GM19455 (cell line): Measurements from ENCODE around the gene SLC26A4.

Source experiments
- ATAC-seq: cut with Tn5 transposase; IDR thresholded peaks from one replicate; pipeline ENCODE4 v1.9.1; 2021; ENCODE audit not compliant: unreplicated experiment

SLC26A4 gene

DNA sequence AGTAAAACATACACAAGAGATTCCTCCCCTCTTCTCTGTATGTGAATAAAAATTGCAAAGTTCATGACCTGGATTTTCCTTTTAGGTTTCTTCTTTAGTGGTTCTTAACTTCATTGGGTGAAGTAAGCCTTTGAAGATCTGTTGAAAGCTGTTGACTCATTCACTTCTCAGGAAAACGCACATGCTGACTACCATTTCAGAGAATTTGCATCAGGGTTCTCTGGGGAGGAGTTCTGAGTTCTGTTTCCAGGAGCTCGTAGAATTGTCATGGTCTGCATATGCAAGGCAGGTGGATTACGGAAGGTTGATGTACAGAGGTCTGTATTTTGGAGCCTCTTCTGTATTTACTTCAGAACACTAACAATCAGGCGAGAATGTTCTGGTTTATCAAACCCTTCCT lies 962 bp upstream of the SLC26A4 start:
- ATAC-seq: no peak

DNA sequence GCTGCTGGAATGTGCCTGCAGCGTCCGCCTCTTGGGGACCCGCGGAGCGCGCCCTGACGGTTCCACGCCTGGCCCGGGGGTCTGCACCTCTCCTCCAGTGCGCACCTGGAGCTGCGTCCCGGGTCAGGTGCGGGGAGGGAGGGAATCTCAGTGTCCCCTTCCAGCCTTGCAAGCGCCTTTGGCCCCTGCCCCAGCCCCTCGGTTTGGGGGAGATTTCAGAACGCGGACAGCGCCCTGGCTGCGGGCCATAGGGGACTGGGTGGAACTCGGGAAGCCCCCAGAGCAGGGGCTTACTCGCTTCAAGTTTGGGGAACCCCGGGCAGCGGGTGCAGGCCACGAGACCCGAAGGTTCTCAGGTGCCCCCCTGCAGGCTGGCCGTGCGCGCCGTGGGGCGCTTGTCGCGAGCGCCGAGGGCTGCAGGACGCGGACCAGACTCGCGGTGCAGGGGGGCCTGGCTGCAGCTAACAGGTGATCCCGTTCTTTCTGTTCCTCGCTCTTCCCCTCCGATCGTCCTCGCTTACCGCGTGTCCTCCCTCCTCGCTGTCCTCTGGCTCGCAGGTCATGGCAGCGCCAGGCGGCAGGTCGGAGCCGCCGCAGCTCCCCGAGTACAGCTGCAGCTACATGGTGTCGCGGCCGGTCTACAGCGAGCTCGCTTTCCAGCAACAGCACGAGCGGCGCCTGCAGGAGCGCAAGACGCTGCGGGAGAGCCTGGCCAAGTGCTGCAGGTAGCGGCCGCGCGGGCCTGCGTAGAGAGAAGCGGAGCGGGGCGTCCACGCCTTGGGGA lies 645 bp downstream of the SLC26A4 start:
- no peak for ATAC-seq

DNA sequence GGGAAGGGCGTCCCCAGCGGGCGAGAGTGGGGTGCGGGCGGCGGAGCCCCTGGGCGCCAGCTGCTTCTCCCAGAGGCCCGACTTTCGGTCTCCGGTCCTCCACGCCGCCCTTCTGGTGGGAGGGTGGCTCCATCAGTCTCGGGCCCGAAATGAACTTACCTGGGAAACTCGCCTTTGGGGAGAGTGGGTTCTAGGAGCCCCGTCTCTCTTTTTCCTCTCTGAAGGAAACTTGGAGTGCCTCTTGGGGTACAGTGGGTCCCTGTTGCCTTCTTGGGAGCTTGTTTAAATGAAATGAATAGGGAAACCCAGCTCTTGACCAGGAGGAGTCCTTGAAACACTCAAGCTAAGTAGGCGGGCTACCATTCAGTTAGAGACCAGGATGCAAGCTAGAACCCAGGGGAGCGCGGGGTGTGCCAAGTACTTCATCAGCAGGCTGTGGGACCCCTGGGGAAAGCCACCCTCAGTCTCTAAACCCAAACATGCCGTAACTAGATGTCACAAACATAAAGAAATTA lies 1.3 kb downstream of the SLC26A4 start:
- ATAC-seq: no peak

DNA sequence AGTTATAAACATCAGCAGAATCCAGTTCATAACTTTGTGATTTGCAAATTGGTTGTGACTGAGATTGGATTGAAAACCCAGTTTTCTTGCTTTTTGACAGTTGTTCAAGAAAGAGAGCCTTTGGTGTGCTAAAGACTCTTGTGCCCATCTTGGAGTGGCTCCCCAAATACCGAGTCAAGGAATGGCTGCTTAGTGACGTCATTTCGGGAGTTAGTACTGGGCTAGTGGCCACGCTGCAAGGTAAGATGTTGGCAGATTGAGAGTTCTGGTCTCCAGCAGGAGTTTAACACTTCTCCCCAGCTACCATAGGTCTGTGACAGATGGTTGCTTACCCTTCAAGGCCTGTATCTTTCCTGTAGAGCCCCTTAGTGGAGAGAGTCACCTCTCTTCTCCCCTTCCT lies 2.6 kb downstream of the SLC26A4 start:
- no peak for ATAC-seq

- ATAC-seq: no peak
Measured at GRCh38 chr7:107666790-107667189, 6.2 kb downstream of the SLC26A4 start.

GRCh38 chr7:107667341-107667740 lies 6.7 kb downstream of the SLC26A4 start:
- ATAC-seq: no peak

- ATAC-seq: no peak
Measured at GRCh38 chr7:107668296-107668695, 7.7 kb downstream of the SLC26A4 start.

DNA sequence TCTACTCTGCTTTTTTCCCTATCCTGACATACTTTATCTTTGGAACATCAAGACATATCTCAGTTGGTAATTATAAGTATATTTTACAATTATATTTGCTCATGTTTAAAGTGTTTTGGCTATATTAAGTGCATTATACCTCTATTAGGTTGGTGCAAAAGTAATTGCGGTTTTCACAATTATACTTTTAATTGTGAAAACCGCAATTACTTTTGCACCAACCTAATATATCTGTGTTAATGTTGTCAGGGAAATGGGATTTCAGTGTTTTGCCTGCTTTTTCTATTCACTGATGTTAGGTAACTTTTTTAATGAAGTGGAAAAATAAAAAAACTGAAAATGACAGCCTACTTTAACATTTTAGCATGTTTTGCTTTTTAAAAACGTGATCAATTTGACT lies 11.6 kb downstream of the SLC26A4 start:
- ATAC-seq: no peak

DNA sequence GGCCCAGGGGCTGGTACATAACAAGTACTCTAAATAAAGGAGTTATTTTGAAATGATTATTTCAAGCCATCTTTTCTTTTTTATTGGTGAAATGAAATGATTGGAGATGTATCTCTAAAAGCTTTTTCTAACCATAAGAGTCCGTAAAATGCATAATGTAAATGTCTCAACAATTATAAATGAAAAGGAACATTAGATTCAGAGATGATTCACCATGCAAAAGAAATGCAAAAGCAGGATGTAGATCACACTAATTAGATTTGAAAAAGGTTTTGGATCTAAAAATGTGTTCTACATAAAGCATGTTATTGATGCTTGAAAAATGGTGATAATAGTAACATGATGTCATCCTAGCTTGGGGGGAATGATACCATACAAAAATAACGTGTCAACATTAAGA lies 15.6 kb downstream of the SLC26A4 start:
- no peak for ATAC-seq

- ATAC-seq: no peak
Measured at GRCh38 chr7:107678110-107678753, 17.6 kb downstream of the SLC26A4 start.

- ATAC-seq: no peak
Measured at GRCh38 chr7:107680478-107680877, 19.9 kb downstream of the SLC26A4 start.

DNA sequence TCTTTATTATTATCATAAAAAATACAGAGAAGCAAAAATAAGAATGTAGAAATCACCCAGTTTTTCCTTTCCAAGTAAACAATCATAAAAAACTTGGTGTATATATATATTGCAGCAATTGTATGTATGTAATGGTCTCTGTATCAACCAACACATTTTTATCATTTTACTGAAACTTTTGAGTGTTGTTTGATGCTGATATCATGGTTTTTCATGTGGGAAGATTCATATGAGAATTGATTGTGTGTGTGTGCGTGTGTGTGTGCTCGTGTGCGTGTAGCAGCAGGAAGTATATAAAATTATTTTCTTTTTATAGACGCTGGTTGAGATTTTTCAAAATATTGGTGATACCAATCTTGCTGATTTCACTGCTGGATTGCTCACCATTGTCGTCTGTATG lies 22.3 kb downstream of the SLC26A4 start:
- no peak for ATAC-seq

DNA sequence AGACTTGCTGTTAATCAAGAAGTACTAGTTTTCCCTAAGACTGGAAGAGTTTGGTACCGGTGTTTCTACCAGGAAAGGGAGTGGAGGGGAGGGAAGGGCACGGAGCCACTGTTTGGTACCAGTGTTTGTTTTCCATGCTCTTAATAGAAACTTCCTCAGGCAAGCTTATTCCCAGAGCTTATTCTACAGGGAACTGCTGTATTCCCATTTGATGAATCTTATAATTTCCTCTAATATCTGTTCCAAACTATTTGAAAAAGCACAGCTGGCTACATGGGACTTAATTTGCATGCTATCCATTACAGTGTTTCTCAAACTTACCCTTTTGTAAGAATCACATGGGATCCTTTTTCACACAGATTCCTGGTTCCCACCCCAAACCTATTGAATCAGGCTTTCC lies 23.7 kb downstream of the SLC26A4 start:
- no peak for ATAC-seq

GRCh38 chr7:107684947-107685463 lies 24.4 kb downstream of the SLC26A4 start:
- ATAC-seq: no peak

DNA sequence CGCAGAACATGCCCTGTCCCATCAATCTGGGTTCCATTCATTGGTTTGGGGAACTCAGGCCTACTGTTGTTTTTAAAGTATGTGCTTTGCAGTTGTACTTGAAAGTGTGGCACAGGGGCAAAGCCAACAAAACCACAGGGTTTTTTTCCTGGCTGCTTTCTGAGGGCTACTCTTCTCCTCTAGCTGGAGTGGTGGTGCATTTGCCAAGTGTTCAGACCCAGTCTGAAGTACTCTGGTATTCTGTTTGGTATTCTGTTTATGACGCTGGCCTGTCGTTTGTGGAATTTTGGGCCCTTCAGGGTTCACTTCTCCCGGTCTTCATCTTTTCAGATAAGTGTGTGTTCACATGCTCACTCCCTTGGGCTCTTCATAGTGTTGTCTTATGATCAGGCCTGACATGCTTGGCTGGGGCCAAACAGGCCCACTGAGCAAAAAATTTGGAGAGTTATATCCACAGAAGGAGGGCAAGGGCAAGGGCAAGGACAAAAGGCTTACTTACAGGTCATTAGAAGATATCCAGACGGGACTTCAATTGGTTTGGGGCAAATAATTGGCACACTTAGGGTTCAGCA lies 26.3 kb downstream of the SLC26A4 start:
- ATAC-seq: no peak

- no peak for ATAC-seq
Measured at GRCh38 chr7:107687656-107688055, 27.0 kb downstream of the SLC26A4 start.

DNA sequence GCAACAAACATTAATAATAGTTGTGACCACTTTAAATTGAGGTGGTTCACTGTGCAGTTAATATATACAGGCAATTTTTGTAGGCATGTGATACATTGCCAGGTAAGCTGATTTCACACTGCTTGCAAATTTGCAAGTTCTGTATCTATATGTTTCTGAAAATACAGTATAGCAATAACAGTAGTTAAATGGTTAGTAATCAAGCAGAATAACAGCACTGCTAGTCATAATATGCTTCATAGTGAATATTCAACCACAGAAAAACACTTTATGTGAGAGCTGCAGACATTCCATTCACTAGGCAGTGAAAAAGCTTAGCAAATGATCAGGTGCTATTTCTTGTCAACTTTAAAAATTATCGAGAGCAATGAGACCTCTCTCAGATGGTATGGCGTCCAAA lies 28.9 kb downstream of the SLC26A4 start:
- ATAC-seq: no peak

GRCh38 chr7:107690084-107690483 lies 29.5 kb downstream of the SLC26A4 start:
- ATAC-seq: no peak

DNA sequence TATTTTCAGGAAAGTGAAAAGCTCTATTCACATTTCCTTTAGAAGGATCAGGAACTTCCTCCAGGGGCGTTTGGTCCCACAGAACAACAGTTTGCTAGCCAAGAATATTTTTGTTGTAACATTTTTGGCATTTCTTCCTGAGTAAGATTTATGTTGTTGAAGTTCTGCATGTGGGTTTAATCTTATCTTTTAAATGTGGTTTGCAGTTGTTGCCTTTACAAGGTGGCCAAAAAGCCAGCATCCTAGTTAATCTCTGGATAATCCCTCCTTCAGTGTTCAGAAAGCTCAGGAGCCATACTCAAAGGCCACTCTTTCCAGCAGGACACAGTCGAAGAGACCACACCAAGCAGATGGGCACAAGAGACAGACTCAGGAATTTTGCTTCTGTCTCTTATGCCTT lies 30.0 kb downstream of the SLC26A4 start:
- no peak for ATAC-seq

DNA sequence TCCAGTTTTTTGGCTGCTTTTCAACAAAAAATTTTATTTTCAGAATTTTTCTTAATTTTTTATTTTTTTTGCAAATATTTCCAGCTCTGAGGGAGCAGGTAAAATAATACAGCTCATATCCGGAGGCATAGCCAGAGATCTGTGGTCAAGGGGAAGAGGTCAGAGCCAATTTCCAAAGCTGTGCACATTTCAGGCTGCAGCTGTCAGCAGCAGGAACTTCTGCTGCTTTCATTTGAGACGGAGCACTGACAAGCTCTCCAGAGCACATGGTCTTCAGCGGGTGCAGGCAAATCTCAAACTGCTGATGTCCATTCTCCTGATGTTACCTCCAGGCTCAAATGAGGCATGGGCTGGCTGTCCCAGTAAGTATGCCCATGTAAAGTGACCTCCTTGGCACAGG lies 31.1 kb downstream of the SLC26A4 start:
- no peak for ATAC-seq

DNA sequence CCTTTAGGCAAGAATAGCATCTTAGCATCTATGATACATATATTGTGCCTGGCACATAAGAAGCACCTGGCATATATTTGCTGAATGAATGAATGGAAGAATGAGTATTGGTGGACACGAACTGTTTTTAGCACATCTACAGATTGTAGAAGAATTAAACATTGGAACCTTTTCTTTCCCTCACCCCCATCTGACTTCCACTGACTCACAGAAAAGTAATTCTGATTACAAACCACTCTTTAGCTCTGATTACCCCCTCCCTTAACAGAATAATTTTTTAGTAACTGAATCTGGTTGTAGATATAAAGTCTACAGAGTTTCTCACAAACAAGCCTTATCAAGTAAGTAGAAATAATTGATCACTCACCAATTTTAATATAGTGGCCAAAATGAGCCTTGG lies 31.9 kb downstream of the SLC26A4 start:
- no peak for ATAC-seq

DNA sequence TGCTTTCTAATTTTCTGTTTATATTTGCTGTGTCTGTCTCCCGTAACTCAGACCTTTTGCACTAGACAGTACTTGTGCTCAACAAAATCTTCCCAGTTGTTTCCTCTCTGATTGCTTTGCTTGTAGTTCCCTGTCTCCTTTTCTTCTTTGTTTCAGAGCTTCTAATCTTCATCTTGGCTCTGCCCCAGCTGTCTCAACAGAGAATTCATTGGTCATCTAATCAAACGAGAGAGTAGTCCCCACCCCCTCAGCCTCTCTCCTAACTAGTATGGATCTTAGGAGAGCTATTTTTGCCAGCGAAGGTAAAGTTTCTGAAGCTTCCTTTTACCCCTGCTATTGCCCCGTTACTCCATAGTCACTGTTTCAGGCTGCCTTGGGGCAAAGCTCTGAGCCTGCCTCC lies 32.8 kb downstream of the SLC26A4 start:
- ATAC-seq: no peak
